ENCODE data around the gene RASSF10. TPM values are rescaled to one million over a fixed set of nuclear protein-coding genes. Genes with fewer than 3 reads are reported as not detected.

RASSF10 gene
- total RNA-seq, 1 experiment from 2014 or later = not detected

GRCh38 chr11:12997168-12997567, 11.9 kb upstream of the RASSF10 start:
- POLR2A ChIA-PET = no interaction called here
- no peaks in the 10 kb centered on the region for H3K9me3 Mint-ChIP-seq (ENCODE audit: unreplicated experiment)
- no TSS peak for BruUV-seq (replicated peaks)
- no peaks in the 10 kb centered on the region for H3K4me1 Mint-ChIP-seq (ENCODE audit: insufficient read depth, unreplicated experiment)
- CTCF ChIA-PET = no interaction called here
- H3K27me3 Mint-ChIP-seq (ENCODE audit: insufficient read depth, unreplicated experiment) = no peaks in the 10 kb centered on the region
- DNase-seq (ENCODE audit: unreplicated experiment) = no peak
- intact Hi-C loops (cut with micrococcal nuclease) = no loop called here
- no peak for TF ChIP-seq CTCF (IDR thresholded peaks at IDR 0.05; ENCODE audit: unreplicated experiment)
- H3K36me3 Mint-ChIP-seq (ENCODE audit: insufficient read depth, unreplicated experiment) = no peaks in the 10 kb centered on the region
- H3K27ac Mint-ChIP-seq (ENCODE audit: low read depth, unreplicated experiment) = no peak overlapping the region
- no peak overlapping the region for H3K4me3 Mint-ChIP-seq (ENCODE audit: unreplicated experiment)

GRCh38 chr11:12998336-12998735, 10.8 kb upstream of the RASSF10 start:
- no TSS peak for BruUV-seq (replicated peaks)
- intact Hi-C loops (cut with micrococcal nuclease) = no loop called here
- DNase-seq (ENCODE audit: unreplicated experiment) = no peak
- Mint-ChIP-seq H3K36me3 (ENCODE audit: insufficient read depth, unreplicated experiment) (no peaks in the 10 kb centered on the region), H3K9me3 (ENCODE audit: unreplicated experiment) (no peaks in the 10 kb centered on the region), H3K4me1 (ENCODE audit: insufficient read depth, unreplicated experiment) (no peaks in the 10 kb centered on the region), H3K4me3 (ENCODE audit: unreplicated experiment) (no peak overlapping the region), H3K27me3 (ENCODE audit: insufficient read depth, unreplicated experiment) (no peaks in the 10 kb centered on the region), H3K27ac (ENCODE audit: low read depth, unreplicated experiment) (no peak overlapping the region)
- POLR2A ChIA-PET = no interaction called here
- CTCF ChIA-PET = interaction anchor here (0.7 to 1.4 kb wide), 2 partner anchors 35 to 201 kb away, joined by 5 to 6 read pairs; no protein-coding TSS in a partner anchor
- no peak for TF ChIP-seq CTCF (IDR thresholded peaks at IDR 0.05; ENCODE audit: unreplicated experiment)

- no peaks in the 10 kb centered on the region for H3K36me3 Mint-ChIP-seq (ENCODE audit: insufficient read depth, unreplicated experiment)
These were observed 9.5 kb upstream of the RASSF10 start for GRCh38 chr11:12999597-12999996.

GRCh38 chr11:13000116-13000515, 9.0 kb upstream of the RASSF10 start:
- intact Hi-C loops (cut with micrococcal nuclease) = no loop called here
- CTCF ChIA-PET = interaction anchor here (0.7 kb wide), 3 partner anchors 10 to 344 kb away, joined by 3 to 4 read pairs (median 3); no protein-coding TSS in a partner anchor

More at GRCh38 chr11:12999597-12999996, 9.5 kb upstream of the RASSF10 start:
- ChIA-PET POLR2A (interaction anchor here (0.7 kb wide), 1 partner anchor 171 kb away, joined by 3 read pairs; no protein-coding TSS in a partner anchor), CTCF (interaction anchor here (0.7 kb wide), 2 partner anchors 9 to 345 kb away, joined by 3 to 4 read pairs; no protein-coding TSS in a partner anchor)
- Mint-ChIP-seq H3K27ac (ENCODE audit: low read depth, unreplicated experiment) (no peak overlapping the region), H3K27me3 (ENCODE audit: insufficient read depth, unreplicated experiment) (no peaks in the 10 kb centered on the region), H3K9me3 (ENCODE audit: unreplicated experiment) (no peaks in the 10 kb centered on the region), H3K4me1 (ENCODE audit: insufficient read depth, unreplicated experiment) (no peaks in the 10 kb centered on the region), H3K4me3 (ENCODE audit: unreplicated experiment) (no peak overlapping the region)
- no peak for DNase-seq (ENCODE audit: unreplicated experiment)
- no TSS peak for BruUV-seq (replicated peaks)
- intact Hi-C loops (cut with micrococcal nuclease) = no loop called here
- no peak for TF ChIP-seq CTCF (IDR thresholded peaks at IDR 0.05; ENCODE audit: unreplicated experiment)

More at GRCh38 chr11:13000116-13000515, 9.0 kb upstream of the RASSF10 start:
- Mint-ChIP-seq H3K27me3 (ENCODE audit: insufficient read depth, unreplicated experiment) (no peaks in the 10 kb centered on the region), H3K4me3 (ENCODE audit: unreplicated experiment) (no peak overlapping the region), H3K9me3 (ENCODE audit: unreplicated experiment) (no peaks in the 10 kb centered on the region), H3K27ac (ENCODE audit: low read depth, unreplicated experiment) (no peak overlapping the region), H3K4me1 (ENCODE audit: insufficient read depth, unreplicated experiment) (no peaks in the 10 kb centered on the region), H3K36me3 (ENCODE audit: insufficient read depth, unreplicated experiment) (no peaks in the 10 kb centered on the region)
- POLR2A ChIA-PET = no interaction called here
- DNase-seq (ENCODE audit: unreplicated experiment) = no peak
- TF ChIP-seq CTCF (IDR thresholded peaks at IDR 0.05; ENCODE audit: unreplicated experiment) = no peak
- BruUV-seq (replicated peaks) = no TSS peak

Measured in MCF 10A (cell line).